HepG2 (cell line): ENCODE data around the gene NAV2.

Experiments
- CCAR2 ChIP-seq: fragments of 200-400 bp; formaldehyde crosslinking; optimal IDR thresholded peaks from 2 replicates; pipeline ENCODE3; 2018; ENCODE audit warnings: low read depth, mild to moderate bottlenecking, low read length, moderate library complexity
- E2F2 ChIP-seq: sonication (generic); formaldehyde crosslinking; IDR thresholded peaks from 2 replicates; pipeline ENCODE4 v1.4.0; 2020; ENCODE audit warnings: missing genetic modification reagents, borderline replicate concordance
- EP300 ChIP-seq, 3 experiments: sonication (generic) in 1 of 3; formaldehyde crosslinking in 1 of 3; IDR thresholded peaks; 2 replicates each; pipeline versions ENCODE4 v1.5.1 to v1.6.1; 2011 to 2020; ENCODE audit warnings: low read depth in 2 of 3, low read length in 2 of 3, borderline replicate concordance in 1 of 3, improper control_type of control experiment in 1 of 3, mild to moderate bottlenecking in 1 of 3, missing genetic modification reagents in 1 of 3, moderate library complexity in 1 of 3
- EZH2 ChIP-seq: conservative IDR thresholded peaks from 2 replicates; pipeline ENCODE4 v1.6.1; 2012; ENCODE audit warnings: mild to moderate bottlenecking, low read depth, low read length, moderate library complexity
- HNF1A ChIP-seq, 2 experiments: sonication (generic) in 1 of 2; formaldehyde crosslinking in 1 of 2; IDR thresholded peaks; 2 replicates each; pipeline versions ENCODE4 v1.4.0 to v1.6.1; 2016 to 2020; ENCODE audit warnings: borderline replicate concordance in 1 of 2, low read depth in 1 of 2, mild to moderate bottlenecking in 1 of 2, missing genetic modification reagents in 1 of 2
- ZBTB3 ChIP-seq: sonication (generic); formaldehyde crosslinking; IDR thresholded peaks from 2 replicates; pipeline ENCODE4 v1.4.0; 2020; ENCODE audit warnings: low read depth, mild to moderate bottlenecking, moderate library complexity, missing genetic modification reagents, borderline replicate concordance
- ZFP62 ChIP-seq: sonication (generic); formaldehyde crosslinking; IDR thresholded peaks from 2 replicates; pipeline ENCODE4 v1.4.0; 2020; ENCODE audit warnings: missing genetic modification reagents
- ZNF607 ChIP-seq: sonication (generic); formaldehyde crosslinking; IDR thresholded peaks from 2 replicates; pipeline ENCODE4 v1.5.1; 2020; ENCODE audit warnings: missing genetic modification reagents, mild to moderate bottlenecking, borderline replicate concordance

- TF ChIP-seq EP300 (IDR thresholded peaks at IDR 0.05; ENCODE audit: low read depth in 2 of 2, low read length in 2 of 2) (no peak), EP300 (CRISPR knock-in tag; IDR thresholded peaks at IDR 0.05; ENCODE audit: borderline replicate concordance) (no peak), HNF1A (IDR thresholded peaks at IDR 0.05; ENCODE audit: low read depth) (no peak), HNF1A (CRISPR knock-in tag; IDR thresholded peaks at IDR 0.05; ENCODE audit: borderline replicate concordance) (no peak), EZH2 (no peak), ZFP62 (no peak), ZBTB3 (no peak), E2F2 (no peak), CCAR2 (no peak), ZNF607 (CRISPR knock-in tag) (no peak)
These were observed 376.0 kb downstream of the NAV2 start for GRCh38 chr11:20088397-20089225.
